Measurements from ENCODE around the gene MYH9. TPM values are rescaled to one million over a fixed set of nuclear protein-coding genes. Genes with fewer than 3 reads are reported as not detected.

Gene MYH9
- total RNA-seq, 1 donor from 2014 or later: 2,110 TPM

GRCh38 chr22:36234919-36235318, 152.8 kb downstream of the MYH9 start:
- DNase-seq (ENCODE audit: extremely low read depth, low read depth, low spot score): no peak

- no peak for DNase-seq (ENCODE audit: extremely low read depth, low read depth, low spot score)
Observed at GRCh38 chr22:36234213-36234612, 153.6 kb downstream of the MYH9 start.

GRCh38 chr22:36233796-36234195, 154.0 kb downstream of the MYH9 start:
- DNase-seq (ENCODE audit: extremely low read depth, low read depth, low spot score): no peak

- no peak for DNase-seq (ENCODE audit: extremely low read depth, low read depth, low spot score)
Observed at GRCh38 chr22:36232715-36233401, 154.9 kb downstream of the MYH9 start.

Other genes starting within 250 kb of the MYH9 start
- gene APOL3, start 227.2 kb downstream of the MYH9 start, total RNA-seq: 76.9 and 80.5 TPM in 2 replicates
- 2.7 and 2.9 TPM in 2 replicates for gene APOL4, start 186.2 kb downstream of the MYH9 start, total RNA-seq
- 87.6 and 89.2 TPM in 2 replicates for gene APOL2, start 148.4 kb downstream of the MYH9 start, total RNA-seq
- gene APOL1, start 134.8 kb downstream of the MYH9 start, total RNA-seq: 77.0 and 117 TPM in 2 replicates
- 63.5 and 68.7 TPM in 2 replicates for gene TXN2, start 93.7 kb upstream of the MYH9 start, total RNA-seq
- 12.4 and 12.5 TPM in 2 replicates for gene FOXRED2, start 119.1 kb upstream of the MYH9 start, total RNA-seq
- gene EIF3D, start 141.2 kb upstream of the MYH9 start, total RNA-seq: 281 and 360 TPM in 2 replicates